Mesothelial cell of epicardium (in vitro differentiated cells): ENCODE measurements around the gene GPR137. TPM values are rescaled to one million over a fixed set of nuclear protein-coding genes. Genes with fewer than 3 reads are reported as not detected.

ENCODE experiments used
- DNase-seq, 2 experiments: peaks; one replicate each; pipeline ENCODE4 v3.0.0; 2021; ENCODE audit warnings: low spot score in 2 of 2; ENCODE audit not compliant: unreplicated experiment in 2 of 2
- H3K27ac Mint-ChIP-seq: 2 replicates; pipeline ENCODE4 v1.8.0; 2021; ENCODE audit warnings: mixed read lengths
- H3K27me3 Mint-ChIP-seq: 2 replicates; pipeline ENCODE4 v1.8.0; 2021; ENCODE audit warnings: low read depth, mixed read lengths
- H3K36me3 Mint-ChIP-seq: 2 replicates; pipeline ENCODE4 v1.8.0; 2021; ENCODE audit warnings: mixed read lengths
- H3K4me1 Mint-ChIP-seq: 2 replicates; pipeline ENCODE4 v1.8.0; 2021; ENCODE audit warnings: mixed read lengths
- H3K4me3 Mint-ChIP-seq: 2 replicates; pipeline ENCODE4 v1.8.0; 2021; ENCODE audit warnings: mild to moderate bottlenecking, moderate library complexity, mixed read lengths
- H3K9me3 Mint-ChIP-seq: 2 replicates; pipeline ENCODE4 v1.8.0; 2021; ENCODE audit warnings: mixed read lengths
- total RNA-seq: library from RNA; stranded (reverse); gene quantifications from 3 replicates; pipeline ENCODE4 v1.2.1, GENCODE V29; 2021
- TF ChIP-seq, protein P1 (sequence below): fragments of 200-600 bp; sonication (generic); IDR thresholded peaks from one replicate; pipeline ENCODE4 v1.5.0; 2021; ENCODE audit warnings: antibody characterized with exemption; ENCODE audit not compliant: unreplicated experiment

GPR137 gene
- total RNA-seq, 1 donor from 2014 or later, result 43.8 TPM

DNA sequence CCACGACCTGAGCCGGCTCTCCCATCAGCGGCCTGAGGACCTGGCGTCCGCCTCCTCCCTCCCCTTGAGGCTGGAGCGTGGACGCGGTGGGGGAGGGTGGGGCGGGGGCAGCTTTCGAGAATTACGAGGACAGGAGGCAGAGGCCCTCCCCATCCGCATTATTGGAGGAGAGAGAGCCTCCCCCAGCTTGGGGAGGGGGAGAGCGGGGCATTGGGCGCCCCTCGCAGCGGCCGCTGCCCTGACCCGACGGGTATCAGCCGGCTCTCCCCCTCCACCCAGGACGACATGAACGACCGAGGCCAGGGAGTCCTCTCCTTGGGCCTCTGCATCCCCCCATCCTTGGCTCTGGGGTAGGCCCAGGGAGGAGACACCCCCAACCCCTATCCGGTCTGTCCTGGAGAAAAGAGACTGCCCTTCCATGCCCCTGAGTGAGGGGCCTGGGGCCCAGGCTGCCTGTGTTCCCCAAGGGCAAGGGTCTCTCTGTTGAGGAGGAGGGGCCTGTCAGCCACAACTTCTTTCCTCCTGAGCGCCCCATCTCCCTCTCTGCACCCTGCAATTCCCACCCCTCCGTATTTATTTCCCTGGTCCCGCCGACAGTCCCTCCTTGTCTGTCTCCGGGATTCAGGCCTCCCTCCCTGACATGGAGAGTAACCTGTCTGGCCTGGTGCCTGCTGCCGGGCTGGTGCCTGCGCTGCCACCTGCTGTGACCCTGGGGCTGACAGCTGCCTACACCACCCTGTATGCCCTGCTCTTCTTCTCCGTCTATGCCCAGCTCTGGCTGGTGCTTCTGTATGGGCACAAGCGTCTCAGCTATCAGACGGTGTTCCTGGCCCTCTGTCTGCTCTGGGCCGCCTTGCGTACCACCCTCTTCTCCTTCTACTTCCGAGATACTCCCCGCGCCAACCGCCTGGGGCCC is 495 bp downstream of the GPR137 start:
- TF ChIP-seq, protein P1, sequence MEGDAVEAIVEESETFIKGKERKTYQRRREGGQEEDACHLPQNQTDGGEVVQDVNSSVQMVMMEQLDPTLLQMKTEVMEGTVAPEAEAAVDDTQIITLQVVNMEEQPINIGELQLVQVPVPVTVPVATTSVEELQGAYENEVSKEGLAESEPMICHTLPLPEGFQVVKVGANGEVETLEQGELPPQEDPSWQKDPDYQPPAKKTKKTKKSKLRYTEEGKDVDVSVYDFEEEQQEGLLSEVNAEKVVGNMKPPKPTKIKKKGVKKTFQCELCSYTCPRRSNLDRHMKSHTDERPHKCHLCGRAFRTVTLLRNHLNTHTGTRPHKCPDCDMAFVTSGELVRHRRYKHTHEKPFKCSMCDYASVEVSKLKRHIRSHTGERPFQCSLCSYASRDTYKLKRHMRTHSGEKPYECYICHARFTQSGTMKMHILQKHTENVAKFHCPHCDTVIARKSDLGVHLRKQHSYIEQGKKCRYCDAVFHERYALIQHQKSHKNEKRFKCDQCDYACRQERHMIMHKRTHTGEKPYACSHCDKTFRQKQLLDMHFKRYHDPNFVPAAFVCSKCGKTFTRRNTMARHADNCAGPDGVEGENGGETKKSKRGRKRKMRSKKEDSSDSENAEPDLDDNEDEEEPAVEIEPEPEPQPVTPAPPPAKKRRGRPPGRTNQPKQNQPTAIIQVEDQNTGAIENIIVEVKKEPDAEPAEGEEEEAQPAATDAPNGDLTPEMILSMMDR, result no peak
- H3K4me1 Mint-ChIP-seq, result peaks cover 17% of the 10 kb centered on the region
- peaks cover 14% of the 10 kb centered on the region for H3K36me3 Mint-ChIP-seq
- peak overlapping the region; percentile 72 for H3K4me3 Mint-ChIP-seq
- H3K27ac Mint-ChIP-seq, result peak overlapping the region; percentile 73
- no peaks in the 10 kb centered on the region for H3K9me3 Mint-ChIP-seq
- peaks cover 22% of the 10 kb centered on the region for H3K27me3 Mint-ChIP-seq
- no peak for DNase-seq

DNA sequence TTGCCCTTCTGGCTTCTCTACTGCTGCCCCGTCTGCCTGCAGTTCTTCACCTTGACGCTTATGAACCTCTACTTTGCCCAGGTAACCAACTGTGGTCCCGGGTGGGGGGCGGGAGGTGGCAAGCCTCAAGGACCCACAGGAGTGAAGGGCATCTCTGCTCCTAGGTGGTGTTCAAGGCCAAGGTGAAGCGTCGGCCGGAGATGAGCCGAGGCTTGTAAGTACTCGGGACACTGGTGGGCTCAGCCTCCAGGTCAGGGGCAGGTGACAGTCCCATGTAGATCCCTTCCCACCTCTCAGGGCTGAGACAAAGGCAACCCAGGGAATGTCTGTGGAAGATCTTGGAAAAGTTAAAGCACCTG is 1.1 kb downstream of the GPR137 start:
- Mint-ChIP-seq H3K4me3 (peak overlapping the region; percentile 72), H3K4me1 (peaks cover 17% of the 10 kb centered on the region), H3K36me3 (peaks cover 11% of the 10 kb centered on the region), H3K27me3 (peaks cover 24% of the 10 kb centered on the region), H3K9me3 (no peaks in the 10 kb centered on the region), H3K27ac (peak overlapping the region; percentile 73)
- DNase-seq, result no peak
- TF ChIP-seq, protein P1, result no peak

DNA sequence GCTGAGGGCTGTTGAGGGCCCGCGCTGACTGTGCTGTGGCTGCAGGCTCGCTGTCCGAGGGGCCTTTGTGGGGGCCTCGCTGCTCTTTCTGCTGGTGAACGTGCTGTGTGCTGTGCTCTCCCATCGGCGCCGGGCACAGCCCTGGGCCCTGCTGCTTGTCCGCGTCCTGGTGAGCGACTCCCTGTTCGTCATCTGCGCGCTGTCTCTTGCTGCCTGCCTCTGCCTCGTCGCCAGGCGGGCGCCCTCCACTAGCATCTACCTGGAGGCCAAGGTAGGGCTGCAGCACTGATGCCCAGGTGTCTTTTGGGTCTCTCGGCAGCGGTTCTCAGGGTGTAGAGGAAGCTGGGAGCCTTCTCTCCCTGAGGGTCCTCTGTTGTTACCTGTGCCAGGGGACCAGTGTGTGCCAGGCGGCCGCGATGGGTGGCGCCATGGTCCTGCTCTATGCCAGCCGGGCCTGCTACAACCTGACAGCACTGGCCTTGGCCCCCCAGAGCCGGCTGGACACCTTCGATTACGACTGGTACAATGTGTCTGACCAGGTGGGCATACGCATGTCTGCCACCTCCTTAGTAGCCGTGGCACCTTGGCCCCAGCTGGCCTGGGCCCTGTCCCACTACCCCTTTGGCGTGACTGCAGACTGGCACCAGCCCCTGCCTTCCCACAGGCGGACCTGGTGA is 2.2 kb downstream of the GPR137 start:
- Mint-ChIP-seq H3K9me3 (no peaks in the 10 kb centered on the region), H3K27me3 (peaks cover 30% of the 10 kb centered on the region), H3K36me3 (peaks cover 8% of the 10 kb centered on the region), H3K4me1 (peaks cover 19% of the 10 kb centered on the region), H3K4me3 (peak overlapping the region; percentile 45), H3K27ac (no peak overlapping the region)
- DNase-seq, result no peak
- TF ChIP-seq, protein P1, result no peak

DNA sequence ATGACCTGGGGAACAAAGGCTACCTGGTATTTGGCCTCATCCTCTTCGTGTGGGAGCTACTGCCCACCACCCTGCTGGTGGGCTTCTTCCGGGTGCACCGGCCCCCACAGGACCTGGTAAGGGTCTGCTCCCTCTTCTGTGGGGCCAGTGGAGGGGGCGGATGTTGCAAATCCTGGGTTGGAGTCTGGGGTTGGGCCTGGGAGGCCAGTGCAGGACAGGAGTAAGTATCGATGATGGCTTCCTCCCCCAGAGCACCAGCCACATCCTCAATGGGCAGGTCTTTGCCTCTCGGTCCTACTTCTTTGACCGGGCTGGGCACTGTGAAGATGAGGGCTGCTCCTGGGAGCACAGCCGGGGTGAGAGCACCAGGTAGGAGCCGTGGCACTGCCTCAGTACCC is 2.7 kb downstream of the GPR137 start:
- Mint-ChIP-seq H3K4me1 (peaks cover 18% of the 10 kb centered on the region), H3K4me3 (no peak overlapping the region), H3K27ac (no peak overlapping the region), H3K36me3 (peaks cover 8% of the 10 kb centered on the region), H3K27me3 (peaks cover 36% of the 10 kb centered on the region), H3K9me3 (no peaks in the 10 kb centered on the region)
- TF ChIP-seq, protein P1, result no peak
- no peak for DNase-seq

DNA sequence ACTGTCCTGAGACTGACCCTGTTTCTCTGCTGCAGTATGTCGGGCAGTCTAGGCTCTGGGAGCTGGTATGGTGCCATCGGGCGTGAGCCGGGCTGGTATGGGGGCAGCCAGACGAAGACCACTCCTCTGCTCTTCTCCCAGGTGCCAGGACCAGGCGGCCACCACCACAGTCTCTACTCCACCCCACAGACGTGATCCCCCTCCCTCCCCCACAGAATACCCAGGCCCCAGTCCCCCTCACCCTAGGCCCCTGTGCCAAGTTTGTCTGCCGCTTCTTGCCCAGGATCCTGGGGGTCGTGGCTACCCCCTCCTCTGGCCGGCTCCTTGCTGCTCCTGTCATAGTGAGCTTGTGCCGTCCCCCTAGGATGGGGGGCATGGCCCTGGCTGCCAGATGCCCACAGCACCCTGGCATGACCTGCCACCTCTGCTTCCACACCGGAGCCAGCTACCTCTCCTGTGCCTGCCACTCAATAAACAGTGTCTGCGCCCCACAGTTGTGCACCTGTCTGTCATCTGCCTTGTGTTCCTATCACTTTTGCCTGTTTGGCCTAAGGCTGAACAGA is 3.4 kb downstream of the GPR137 start:
- Mint-ChIP-seq H3K4me1 (peaks cover 18% of the 10 kb centered on the region), H3K36me3 (peaks cover 8% of the 10 kb centered on the region), H3K9me3 (no peaks in the 10 kb centered on the region), H3K4me3 (no peak overlapping the region), H3K27ac (no peak overlapping the region), H3K27me3 (peaks cover 43% of the 10 kb centered on the region)
- no peak for DNase-seq
- TF ChIP-seq, protein P1, result no peak
